Lung microvascular endothelial cell (primary cell): ENCODE measurements around the gene PNPT1. TPM values are rescaled to one million over a fixed set of nuclear protein-coding genes. Genes with fewer than 3 reads are reported as not detected.

Source experiments
- DNase-seq, 2 donors: peaks; one replicate each; pipeline versions ENCODE4 v3.0.0 to v3.0.0-alpha.2; 2010; ENCODE audit warnings: low read depth in 2 of 2
- total RNA-seq: library from RNA; depleted of rRNA; stranded (reverse); fragments of >200 nt; gene quantifications from 2 replicates; pipeline ENCODE4 v1.2.1, GENCODE V29; 2014

PNPT1 gene
- total RNA-seq, 1 donor from 2014 or later: 15.9 TPM

DNA sequence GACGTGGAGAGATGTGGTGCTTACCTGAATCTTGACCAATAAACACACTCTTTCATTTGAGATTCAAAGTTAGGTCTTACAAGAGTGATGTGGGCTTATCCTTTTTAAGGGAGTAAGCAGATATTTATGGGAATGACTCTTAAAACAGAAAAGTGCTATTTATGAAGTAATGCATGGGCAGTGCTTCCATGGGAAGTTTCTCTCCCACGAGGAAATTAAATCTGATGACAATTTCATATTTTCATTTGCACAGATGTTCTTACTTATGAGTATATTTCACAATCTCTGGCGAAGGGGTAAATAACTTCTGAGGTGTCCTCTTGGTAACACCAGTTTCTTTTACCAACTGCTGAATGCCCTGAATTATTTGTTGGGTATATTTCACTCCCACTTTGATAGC lies 21.0 kb downstream of the PNPT1 start:
- no peak for DNase-seq

DNA sequence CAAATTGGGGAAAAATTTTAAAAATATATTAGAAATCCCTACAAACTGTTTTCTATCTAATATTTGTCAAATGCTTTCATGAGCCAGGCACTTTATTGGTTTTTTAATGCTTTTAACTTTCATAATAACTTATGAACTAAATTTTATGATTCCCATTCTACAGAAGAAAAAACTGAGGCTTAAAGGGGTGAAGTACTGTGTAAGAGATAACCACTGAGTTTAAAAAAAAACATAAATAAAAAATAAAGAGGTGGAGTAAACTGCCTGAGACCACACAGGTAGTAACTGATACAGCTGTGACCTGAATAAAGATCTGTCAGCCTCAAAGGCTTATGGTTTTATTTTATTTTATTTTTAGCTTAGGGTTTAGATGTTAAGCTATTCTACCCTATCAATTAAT lies 24.7 kb downstream of the PNPT1 start:
- no peak for DNase-seq

DNA sequence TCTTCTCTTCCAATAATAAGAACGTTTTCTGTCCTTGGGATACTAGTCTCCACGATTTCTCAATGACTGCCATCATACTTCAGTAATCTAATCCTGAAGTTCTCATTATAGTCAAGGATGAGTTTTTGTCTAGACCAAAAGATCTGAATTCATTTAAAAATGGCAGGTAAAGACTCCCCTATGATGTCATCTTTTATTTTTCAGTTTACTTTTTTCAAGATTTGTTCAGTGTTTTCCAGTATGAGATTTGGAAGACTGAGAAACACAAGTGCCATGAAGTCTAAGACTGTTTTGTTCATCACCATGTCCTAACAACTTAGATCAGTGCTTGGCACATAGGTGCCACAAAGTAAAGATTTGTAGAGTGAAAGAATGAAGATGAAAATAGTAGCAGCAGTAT lies 40.4 kb downstream of the PNPT1 start:
- no peak for DNase-seq

DNA sequence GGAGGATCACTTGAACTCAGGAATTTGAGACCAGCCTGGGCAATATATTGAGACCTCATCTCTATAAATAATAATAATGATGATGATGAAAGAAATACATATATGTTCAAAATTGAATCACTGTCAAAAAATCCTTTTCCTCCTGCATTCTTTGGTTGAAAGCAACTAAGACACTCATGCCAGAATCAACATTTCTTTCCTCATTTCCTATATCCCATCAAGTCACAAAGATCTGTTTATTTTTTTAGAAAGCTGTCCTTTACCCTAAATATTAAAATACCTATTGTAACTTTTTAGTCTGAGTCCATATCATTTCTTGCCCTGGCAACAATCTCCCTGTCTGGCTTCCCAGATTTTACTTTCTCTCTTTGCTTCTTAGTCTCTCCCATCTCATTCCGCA lies 44.4 kb downstream of the PNPT1 start:
- peak in 1 of 2 donors; percentile 84 for DNase-seq

DNA sequence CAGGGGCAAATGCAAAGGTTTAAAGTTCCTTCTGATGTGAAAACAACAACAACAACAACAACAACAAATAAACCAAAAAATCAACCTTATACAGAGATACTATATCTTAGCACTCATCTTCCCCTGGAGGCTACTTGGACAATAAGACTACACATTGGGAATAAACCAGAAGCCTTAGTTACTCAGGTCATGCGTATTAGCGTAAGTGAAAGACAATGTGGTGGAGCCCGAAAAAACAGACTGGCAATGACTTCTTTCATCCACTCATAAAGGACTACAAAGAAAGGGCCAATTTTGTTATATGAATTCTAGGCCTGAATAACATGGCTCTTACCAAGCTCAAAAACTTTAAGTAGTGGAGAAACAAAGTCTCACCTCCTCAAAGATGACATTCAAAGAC lies 56.8 kb downstream of the PNPT1 start:
- no peak for DNase-seq

DNA sequence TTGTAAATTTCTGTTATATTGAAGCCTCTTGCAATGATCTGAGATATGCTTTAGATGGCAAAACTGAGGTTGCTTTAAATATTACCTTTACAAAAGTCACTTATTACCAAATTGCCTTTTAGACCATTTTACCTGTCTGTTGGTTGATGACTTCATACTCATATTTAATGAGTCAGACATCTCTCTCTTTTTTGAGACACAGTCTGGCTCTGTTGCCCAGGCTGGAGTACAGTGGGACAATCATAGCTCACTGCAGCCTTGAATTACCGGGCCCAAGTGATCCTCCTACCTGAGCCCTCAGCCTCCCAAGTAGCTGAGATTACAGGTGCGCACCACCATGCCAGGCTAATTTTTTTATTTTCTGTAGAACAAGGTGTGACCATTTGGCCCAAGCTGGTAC lies 64.7 kb downstream of the PNPT1 start:
- no peak for DNase-seq

DNA sequence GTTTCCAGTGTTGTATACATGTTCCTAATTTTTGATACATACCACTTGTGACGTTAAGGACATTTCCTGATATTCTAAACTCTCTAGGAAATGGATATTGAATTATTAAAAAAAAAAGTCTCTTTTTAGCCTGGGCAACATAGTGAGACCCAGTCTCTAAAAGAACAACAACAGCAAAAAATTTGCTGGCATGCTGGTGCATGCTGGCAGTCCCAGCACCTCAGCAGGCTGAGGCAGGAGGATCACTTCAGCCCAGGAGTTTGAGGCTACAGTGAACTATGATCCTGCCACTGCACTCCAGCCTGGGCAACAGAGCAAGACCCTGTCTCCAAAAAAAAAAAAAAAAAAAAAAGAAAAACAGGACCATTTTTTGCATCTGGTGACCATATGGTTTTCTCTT lies 65.7 kb downstream of the PNPT1 start:
- no peak for DNase-seq

DNA sequence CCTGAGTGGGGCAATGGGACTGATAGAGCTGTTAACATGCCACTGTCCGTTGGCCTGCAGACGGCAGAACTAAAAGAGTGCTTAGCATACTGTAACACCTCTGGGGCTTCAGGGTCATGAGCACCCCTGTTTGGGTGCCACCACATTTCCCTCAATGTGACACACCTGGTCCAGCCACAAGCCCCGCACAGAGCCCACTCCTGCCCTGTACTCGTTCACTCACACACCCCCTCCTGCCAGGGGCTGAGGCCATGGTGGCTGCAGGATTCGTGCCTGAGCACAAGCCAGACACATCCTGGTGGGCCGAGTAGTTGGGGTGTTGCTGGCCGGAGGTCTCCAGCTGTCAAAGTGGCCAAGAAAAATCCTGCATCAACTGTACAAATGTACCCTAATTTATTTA lies 71.8 kb downstream of the PNPT1 start:
- no peak for DNase-seq

DNA sequence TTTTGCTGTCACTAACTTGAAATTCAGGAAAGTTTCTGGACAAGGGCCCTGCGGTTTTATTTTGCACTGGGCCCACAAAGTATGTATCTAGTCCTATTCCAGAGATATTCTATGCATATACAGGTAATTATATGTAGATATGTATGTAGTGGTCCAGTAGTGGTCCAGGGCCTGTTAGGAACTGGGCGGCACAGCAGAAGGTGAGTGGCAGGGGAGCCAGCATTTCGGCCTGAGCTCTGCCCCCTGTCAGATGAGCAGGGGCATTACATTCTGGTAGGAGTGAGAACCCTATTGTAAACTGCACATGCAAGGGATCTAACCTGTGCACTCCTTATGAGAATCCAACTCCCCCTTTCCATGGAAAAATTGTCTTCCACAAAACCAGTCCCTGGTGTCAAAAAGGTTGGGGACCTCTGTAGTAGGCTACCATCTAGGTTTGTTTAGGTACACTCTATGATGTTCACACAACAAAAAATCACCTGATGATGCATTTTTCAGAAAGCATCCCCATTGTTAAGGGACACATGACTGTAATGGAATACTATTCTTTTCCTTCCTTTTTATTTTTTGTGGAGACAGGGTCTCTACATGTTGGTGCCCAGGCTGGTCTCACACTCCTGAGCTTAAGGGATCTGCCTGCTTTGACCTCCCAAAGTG lies 73.4 kb downstream of the PNPT1 start:
- peak; percentile 30 to 52 for DNase-seq

DNA sequence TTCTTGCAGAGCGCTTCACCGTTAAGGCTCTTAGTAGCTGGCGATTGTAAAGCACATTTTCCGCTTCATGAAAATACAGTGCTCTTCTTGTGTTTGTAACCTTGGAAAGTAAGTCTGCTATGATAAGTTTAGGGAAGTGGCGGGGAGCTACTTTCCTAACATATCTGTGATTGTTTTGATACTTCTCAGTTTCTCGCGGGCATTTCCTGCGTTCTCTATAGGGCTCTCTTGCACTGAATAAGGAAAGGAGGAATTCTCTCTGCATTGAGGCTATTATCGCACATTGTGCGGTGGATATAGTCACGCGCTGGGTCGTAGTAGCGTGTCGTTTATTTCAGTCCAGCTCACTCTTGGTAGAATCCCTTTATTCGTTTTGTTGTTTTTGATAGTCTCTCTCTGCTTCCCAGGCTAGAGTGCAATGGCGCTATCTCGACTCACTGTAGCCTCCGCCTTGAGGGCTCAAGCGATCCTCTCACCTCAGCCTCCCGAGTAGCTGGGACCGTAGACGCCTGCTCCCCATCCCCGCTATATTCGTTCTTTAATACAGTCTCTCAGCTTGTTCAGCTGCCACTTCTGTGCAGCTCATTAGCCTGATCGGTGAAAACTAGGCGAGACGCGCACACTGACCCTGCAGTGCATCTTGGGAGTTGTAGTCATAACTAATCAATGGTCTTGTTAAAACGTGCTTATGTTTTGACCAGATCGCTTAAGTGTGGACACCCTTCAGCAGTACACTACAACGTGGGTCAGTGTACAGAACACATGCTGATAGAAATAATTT lies 75.2 kb downstream of the PNPT1 start:
- DNase-seq: peak; percentile 64 to 76

DNA sequence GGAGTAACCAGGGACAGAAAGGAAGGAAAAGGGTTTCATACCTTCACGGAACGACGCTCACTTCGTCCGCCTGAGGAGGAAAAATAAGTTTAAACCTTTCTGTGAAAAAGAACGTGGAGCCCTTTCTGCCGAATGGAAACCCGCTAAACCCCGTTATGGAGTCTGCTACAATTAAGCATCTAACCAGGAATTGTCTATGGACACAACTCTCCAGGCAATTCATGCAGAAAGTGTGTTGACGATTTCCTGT lies 75.7 kb downstream of the PNPT1 start:
- DNase-seq: no peak

DNA sequence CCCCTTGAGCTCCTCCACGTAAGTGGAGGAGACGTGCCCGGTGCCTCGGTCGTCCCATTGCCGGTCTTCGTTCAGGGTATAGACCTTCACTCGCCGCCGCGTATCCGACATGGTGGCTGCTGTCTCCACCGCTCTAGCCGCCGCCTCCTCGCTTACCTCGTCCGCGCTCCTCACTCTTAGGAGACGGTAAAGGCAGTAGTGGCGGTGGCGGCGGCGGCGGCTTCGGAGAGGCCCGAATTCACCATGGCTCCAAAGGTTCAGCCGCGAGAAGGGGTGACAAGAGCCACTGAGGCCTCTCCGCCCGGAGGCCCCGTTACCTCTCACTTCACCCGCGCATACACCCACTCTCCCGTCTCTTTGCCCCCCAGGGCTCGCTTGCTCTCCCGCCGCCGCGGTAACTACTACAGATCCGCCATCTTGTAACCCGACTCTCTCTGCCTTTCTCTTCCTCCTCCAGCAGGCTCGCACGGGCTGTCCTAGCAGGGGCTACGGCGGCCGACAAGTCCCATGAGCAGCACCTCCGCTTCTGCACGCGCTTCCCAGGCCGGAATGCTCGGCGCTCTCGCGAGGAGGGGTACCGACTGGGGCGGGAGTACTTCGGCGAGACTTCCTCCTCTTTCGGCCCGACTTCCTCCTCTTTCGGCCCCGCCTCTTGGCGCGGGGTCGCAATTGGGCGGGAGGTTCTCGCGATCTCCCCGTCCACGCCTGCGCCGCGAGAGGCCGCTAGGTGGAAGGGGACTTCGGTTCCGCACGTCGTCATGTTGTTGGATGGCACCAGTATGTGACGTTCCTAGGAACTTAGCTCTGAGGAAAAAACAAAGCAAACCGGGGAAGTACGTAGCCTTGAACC lies 76.2 kb downstream of the PNPT1 start, which contains the start of gene PPP4R3B:
Gene PPP4R3B (minus strand): TSS at position 448 of the 850 bp plus-strand sequence. CDS start 337 bp downstream, at position 111.
- peak; percentile 100 for DNase-seq

DNA sequence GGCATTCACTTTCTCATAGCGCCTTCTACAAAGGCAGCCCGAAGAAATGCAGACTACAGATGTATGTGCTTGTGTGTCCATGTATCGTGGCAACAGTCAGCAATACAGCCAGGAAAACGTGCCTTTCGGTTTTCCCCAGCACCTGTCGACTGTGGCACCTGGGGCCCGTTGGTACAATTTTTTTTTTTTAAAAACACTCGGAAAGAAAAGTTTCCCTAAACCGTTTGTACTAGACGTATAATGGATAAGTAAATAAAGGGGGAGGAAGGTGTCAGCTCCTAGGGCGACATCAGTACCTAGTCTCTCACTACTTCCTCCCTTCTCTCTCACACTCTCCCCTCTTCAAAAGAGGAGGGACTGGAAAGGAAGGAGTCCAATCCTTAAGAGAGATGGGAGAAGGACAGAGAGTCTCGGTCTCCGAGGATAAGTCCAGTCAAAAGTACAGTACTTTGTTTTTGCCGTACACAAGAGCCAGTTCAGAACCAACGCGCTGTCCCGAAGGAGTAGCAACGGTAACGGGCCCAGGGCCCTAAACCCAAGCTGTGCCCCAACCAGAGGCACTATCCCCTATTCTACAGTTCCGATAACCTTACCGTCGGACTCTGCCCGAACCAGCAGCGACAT lies 77.0 kb downstream of the PNPT1 start:
- DNase-seq: peak; percentile 80 to 84

DNA sequence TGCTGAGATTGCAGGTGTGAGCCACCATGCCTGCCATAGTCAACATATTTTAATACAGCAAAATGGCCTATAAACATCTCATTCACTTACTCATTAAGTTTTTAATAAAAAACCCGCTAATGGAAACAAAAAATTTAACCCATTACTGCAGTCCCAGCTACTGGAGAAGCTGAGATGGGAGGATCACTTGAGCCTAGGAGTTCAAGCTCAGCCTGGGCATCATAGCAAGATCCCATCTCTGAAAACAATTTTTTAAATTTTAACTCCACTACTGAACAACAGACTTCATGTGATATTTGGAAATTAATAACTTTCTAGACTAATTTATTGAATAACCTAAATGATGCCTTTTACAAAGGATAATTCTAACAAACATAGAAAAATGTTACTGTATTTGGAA lies 81.6 kb downstream of the PNPT1 start:
- no peak for DNase-seq

DNA sequence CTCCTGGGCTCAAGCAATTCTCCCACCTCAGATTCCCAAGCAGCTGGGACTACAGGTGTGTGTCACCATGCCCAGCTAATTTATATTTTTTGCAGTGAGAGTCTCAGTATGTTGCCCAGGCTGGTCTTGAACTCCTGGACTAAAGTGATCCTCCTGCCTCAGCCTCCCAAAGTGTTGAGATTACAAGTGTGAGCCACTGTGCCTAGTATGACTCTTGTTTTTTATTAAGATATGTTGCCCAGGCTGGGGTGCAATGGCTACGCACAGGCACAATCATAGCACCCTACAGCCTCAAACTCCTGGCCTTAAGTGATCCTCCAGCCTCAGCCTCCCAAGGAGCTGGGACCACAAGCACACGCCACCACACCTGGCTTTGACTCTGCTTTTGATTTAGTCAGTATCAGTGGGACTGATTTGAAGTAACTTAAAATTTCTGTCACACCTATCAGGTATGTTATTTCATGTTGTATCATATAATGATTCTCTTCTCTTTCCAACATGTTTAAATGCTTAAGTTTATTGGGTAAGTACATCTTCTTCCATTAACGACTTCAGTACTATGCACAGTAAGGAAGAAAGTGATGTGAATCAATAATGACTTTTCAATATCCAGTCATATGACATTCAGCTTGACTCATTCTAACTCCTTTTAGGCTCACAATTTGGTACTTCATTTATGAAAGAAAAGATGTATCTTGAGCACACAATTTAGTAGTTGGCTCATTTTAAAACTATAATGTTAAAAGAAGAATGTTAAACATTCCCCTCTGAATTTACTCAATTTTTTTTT lies 82.5 kb downstream of the PNPT1 start:
- no peak for DNase-seq

DNA sequence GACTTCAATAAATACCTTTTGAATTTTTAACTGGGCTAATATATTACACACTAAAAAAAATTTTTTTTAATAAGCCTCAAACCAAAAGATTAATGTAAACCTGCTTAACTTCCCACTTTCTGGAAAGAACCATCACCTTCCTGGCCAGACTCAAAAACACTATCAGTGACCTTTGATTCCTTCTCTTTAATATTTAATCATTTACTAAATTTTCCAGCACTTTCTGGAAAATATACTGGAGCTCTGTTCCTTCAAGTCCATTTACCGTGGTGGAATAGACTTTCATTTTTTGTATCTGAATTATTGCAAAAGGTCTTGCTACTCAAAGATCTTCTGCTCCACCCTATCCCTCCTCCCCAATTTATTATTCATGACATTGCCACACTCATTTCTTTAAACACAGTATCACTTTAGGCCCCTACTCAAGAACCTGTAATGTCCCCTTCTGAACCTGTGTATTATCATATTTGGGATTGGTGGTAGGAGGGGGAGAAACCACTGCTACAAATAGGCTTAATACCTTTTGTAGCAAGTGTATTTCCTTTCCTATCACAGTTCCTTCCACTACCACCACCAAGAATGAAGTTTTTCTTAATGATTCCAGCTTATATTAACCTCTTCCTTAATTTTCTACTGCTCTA lies 83.6 kb downstream of the PNPT1 start:
- DNase-seq: no peak

DNA sequence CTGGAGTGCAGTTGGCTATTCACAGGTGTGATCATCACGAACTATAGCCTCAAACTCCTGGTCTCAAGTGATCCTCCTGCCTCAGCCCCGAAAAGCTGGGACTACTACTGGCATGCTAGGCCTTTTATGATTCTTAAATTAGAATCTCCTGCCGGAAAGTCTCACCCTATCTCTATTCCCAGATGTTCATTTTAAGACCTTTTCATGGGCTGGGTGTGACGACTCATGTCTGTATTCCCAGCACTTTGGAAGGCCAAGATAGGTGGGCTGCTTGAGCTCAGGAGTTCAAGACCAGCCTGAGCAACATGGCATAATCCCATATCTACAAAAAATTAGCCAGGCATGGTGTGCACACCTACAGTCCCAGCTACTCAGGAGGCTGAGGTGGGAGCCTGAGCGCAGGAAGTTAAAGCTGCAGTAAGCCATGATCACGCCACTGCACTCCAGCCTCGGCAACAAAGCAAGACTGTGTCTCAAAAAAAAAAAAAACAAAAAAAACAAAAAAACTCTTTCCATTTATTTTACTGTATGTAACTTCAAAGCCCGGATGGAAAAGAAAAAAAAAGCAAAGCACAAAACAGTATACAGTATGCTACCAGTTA lies 84.3 kb downstream of the PNPT1 start:
- no peak for DNase-seq

DNA sequence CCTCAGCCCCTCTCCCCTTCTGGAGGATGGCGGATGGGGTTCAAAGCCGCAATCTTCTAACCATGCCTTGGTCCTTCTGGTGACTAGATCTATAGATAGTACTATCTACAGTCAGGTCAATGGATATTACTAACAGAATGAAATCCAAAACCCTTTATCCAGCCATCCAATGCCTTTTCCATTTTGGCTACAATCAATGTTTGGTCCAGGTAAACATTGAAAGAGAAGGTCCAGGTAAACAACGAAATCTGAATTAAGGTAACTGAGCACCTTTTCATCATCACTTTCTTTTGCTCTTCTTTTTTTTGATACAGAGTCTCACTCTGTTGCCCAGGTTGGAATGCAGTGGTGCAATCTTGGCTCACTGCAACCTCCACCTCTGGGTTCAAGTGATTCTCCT lies 85.9 kb downstream of the PNPT1 start:
- no peak for DNase-seq

DNA sequence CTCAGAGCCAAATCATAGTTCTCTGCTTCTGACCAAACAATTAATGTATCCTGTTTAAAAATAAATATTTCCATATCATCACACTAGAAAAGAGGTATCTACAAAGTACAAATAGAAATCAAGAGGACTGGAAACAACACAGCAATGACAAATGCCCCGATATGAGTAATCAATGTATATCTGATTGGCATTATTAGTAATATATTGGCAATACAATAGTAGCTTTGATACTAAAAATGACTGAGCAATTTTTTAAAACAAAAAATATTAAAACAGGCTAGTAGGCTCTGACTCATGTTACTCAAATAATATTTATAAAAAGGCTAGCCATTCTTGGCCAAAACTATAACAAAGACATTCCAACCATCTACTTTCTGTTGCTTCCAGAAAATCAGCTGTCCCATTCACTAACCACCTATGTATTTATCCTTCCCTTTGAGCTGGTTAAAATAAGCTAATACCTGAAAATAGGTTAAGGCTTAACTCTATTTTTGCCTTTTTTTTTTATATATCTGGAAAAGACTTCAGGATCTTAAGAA lies 89.5 kb downstream of the PNPT1 start:
- DNase-seq: peak; percentile 9 to 17

DNA sequence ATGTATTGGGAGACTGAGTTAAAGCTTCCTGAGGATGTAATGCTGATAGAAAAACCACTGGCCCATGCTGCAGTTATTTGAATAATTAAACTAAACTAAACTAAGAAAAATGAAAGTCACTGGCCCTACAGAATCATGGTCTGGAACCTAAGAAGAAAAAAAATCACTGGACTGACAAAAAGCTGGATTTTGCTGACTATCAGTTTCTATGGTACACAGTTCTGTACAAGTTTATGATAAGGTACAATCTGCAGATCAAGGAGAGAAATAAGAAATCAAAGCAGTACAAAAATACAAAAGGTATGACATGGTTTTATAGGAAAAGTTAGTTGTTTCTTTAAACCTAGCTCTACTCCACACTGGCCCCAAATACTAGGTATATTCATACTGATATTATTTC lies 91.8 kb downstream of the PNPT1 start:
- DNase-seq: no peak
